Measurements from ENCODE around the gene SRD5A2.

The SRD5A2 gene

GRCh38 chr2:31526946-31527732, 53.6 kb downstream of the SRD5A2 start:
- DNase-seq (ENCODE audit: low read depth) = no peak
- no peak overlapping the region for H3K4me3 ChIP-seq (ENCODE audit: low read depth, low read length)
- TF ChIP-seq, protein P1, sequence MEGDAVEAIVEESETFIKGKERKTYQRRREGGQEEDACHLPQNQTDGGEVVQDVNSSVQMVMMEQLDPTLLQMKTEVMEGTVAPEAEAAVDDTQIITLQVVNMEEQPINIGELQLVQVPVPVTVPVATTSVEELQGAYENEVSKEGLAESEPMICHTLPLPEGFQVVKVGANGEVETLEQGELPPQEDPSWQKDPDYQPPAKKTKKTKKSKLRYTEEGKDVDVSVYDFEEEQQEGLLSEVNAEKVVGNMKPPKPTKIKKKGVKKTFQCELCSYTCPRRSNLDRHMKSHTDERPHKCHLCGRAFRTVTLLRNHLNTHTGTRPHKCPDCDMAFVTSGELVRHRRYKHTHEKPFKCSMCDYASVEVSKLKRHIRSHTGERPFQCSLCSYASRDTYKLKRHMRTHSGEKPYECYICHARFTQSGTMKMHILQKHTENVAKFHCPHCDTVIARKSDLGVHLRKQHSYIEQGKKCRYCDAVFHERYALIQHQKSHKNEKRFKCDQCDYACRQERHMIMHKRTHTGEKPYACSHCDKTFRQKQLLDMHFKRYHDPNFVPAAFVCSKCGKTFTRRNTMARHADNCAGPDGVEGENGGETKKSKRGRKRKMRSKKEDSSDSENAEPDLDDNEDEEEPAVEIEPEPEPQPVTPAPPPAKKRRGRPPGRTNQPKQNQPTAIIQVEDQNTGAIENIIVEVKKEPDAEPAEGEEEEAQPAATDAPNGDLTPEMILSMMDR (IDR thresholded peaks at IDR 0.05; ENCODE audit: insufficient read depth, low read depth, low read length, missing control alignments) = no peak

DNA sequence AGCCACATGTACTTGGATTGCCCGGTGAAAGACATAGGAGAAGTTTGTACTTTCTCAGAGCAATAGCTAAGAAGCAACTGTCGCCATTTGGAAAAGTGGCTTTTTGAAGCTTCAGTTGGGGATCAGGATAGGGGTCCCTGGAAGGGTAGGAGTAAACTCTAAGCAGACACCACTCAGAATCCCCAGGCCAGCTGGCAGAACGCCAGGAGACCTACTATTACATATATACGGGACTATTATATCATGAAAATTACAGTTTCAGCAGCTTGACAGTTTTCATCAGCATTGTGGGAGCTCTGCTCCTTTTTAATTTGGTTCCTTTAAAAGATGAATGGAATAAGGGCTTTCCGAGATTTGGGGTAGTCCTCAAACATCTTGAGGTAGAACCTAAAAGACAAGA, 54.9 kb downstream of the SRD5A2 start:
- DNase-seq (ENCODE audit: low read depth) = no peak
- no peak overlapping the region for H3K4me3 ChIP-seq (ENCODE audit: low read depth, low read length)
- TF ChIP-seq, protein P1 (IDR thresholded peaks at IDR 0.05; ENCODE audit: insufficient read depth, low read depth, low read length, missing control alignments) = no peak

- DNase-seq (ENCODE audit: low read depth) = no peak
- H3K4me3 ChIP-seq (ENCODE audit: low read depth, low read length) = no peak overlapping the region
- TF ChIP-seq, protein P1 (IDR thresholded peaks at IDR 0.05; ENCODE audit: insufficient read depth, low read depth, low read length, missing control alignments) = no peak
These were observed 56.1 kb downstream of the SRD5A2 start for GRCh38 chr2:31524592-31524991.

GRCh38 chr2:31523871-31524492, 56.8 kb downstream of the SRD5A2 start:
- no peak overlapping the region for H3K4me3 ChIP-seq (ENCODE audit: low read depth, low read length)
- TF ChIP-seq, protein P1 (IDR thresholded peaks at IDR 0.05; ENCODE audit: insufficient read depth, low read depth, low read length, missing control alignments) = peak; percentile 66
- peak; percentile 57 for DNase-seq (ENCODE audit: low read depth)

DNA sequence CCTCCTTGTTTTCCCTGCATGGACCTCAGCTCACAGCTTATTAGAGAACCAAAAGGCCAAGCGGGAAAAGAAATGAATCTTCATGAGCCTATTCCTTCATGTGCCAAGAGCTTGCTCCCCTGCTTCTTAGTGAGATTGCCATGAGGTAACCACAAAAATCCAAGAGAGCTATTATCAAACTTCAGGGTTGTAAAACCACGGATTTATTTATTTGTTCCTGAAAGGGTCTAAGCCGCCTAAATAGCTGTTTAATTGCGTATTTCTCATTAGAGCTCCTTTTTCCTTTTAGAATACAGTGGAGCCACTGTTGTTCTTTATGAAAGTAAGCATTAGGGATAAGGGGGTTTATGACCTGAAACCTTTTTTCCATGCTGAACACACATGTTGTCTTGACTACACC, 58.0 kb downstream of the SRD5A2 start:
- TF ChIP-seq, protein P1 (IDR thresholded peaks at IDR 0.05; ENCODE audit: insufficient read depth, low read depth, low read length, missing control alignments) = no peak
- no peak for DNase-seq (ENCODE audit: low read depth)

GRCh38 chr2:31517442-31518203, 63.1 kb downstream of the SRD5A2 start:
- DNase-seq (ENCODE audit: low read depth) = no peak
- no peak overlapping the region for H3K4me3 ChIP-seq (ENCODE audit: low read depth, low read length)
- TF ChIP-seq, protein P1 (IDR thresholded peaks at IDR 0.05; ENCODE audit: insufficient read depth, low read depth, low read length, missing control alignments) = no peak

More for the DNA sequence above, 58.0 kb downstream of the SRD5A2 start:
- H3K4me3 ChIP-seq (ENCODE audit: low read depth, low read length) = no peak overlapping the region

Data from GM12865 (cell line).